Measurements from ENCODE around the gene DYNC2I2.

Gene DYNC2I2

GRCh38 chr9:128636556-128637530 lies 19.8 kb downstream of the DYNC2I2 start:
- Mint-ChIP-seq H3K27ac (peak overlapping the region in 1 of 2 donors; percentile 46), H3K4me1 (ENCODE audit: low read depth in 2 of 2) (no peaks in the 10 kb centered on the region), H3K4me3 (no peak overlapping the region), H3K9me3 (no peaks in the 10 kb centered on the region), H3K27me3 (no peaks in the 10 kb centered on the region), H3K36me3 (ENCODE audit: insufficient read depth) (peaks cover 30% of the 10 kb centered on the region)
- ATAC-seq (replicated peaks) (no peak), DNase-seq (no peak)

GRCh38 chr9:128636024-128636390 lies 20.6 kb downstream of the DYNC2I2 start:
- ATAC-seq (replicated peaks) (no peak), DNase-seq (no peak)
- Mint-ChIP-seq H3K36me3 (ENCODE audit: insufficient read depth) (peaks cover 35% of the 10 kb centered on the region), H3K27me3 (no peaks in the 10 kb centered on the region), H3K4me3 (no peak overlapping the region), H3K4me1 (ENCODE audit: low read depth in 2 of 2) (no peaks in the 10 kb centered on the region), H3K27ac (peak overlapping the region in 1 of 2 donors; percentile 46), H3K9me3 (no peaks in the 10 kb centered on the region)

DNA sequence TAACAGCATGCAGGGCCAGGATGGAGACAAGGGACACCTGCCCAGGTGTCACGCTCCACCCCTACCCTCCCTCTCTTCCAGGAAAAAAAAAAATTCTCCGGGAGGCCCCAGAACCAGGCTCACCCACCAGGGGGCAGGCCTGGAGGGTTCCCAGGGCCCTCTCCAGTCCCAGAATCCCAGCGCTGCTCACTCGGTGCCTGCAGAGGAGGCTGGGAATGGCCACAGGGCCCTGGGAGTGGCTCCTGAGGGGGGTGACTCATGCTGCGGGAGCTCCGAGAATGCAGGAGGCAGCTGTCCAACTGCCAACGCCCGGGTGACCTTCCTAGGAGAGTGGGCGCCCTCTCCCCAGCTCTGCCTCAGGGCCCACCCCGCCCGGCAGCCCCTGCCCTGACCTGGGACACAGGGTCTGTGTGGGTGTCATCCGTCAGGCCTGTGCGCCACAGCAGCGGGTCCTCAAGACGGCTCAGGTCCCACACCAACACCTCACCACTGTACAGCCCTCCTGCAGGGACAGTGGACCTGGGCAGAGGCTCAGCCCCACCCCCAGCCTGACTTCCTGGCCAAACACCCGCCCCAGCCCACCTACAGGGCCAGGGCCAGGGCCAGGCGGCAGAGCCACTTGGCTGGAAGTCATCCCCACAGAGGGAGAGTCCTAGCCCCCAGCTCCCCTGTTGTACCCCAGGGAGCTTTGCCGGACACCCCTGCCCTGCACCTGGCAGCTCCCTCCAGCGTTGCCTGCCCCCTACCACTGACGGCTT lies 21.2 kb downstream of the DYNC2I2 start:
- H3K4me3 Mint-ChIP-seq, result no peak overlapping the region
- no peaks in the 10 kb centered on the region for H3K4me1 Mint-ChIP-seq (ENCODE audit: low read depth in 2 of 2)
- no peaks in the 10 kb centered on the region for H3K27me3 Mint-ChIP-seq
- H3K9me3 Mint-ChIP-seq, result no peaks in the 10 kb centered on the region
- no peak for ATAC-seq (replicated peaks)
- peaks cover 41% of the 10 kb centered on the region for H3K36me3 Mint-ChIP-seq (ENCODE audit: insufficient read depth)
- no peak for DNase-seq
- peak overlapping the region in 1 of 2 donors; percentile 46 for H3K27ac Mint-ChIP-seq

- peaks cover 47% of the 10 kb centered on the region for H3K36me3 Mint-ChIP-seq (ENCODE audit: insufficient read depth)
- DNase-seq, result no peak
- no peaks in the 10 kb centered on the region for H3K27me3 Mint-ChIP-seq
- no peaks in the 10 kb centered on the region for H3K4me1 Mint-ChIP-seq (ENCODE audit: low read depth in 2 of 2)
- H3K9me3 Mint-ChIP-seq, result no peaks in the 10 kb centered on the region
- no peak for ATAC-seq (replicated peaks)
- H3K4me3 Mint-ChIP-seq, result no peak overlapping the region
- peak overlapping the region in 1 of 2 donors; percentile 49 for H3K27ac Mint-ChIP-seq
Measured at GRCh38 chr9:128634651-128635262, 21.9 kb downstream of the DYNC2I2 start.

DNA sequence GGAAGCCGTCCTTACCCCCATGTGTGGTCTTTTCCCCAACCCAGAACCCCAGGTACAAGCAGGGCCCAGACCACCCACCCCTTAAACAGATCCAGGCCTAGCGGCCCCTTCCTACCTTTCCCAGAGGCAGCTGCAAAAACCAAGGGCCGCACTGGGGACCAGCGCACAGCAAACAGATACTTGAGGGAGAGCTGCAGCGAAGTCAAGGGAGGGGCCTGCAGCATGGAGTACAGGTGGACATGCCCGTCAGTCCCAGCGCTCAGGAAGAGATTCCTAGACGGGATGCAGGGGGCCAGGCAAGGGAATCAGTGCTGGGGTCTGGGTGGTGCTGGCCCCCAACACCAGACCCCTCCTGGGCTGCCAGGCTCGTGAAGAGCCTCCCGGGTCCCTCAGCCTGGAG lies 22.5 kb downstream of the DYNC2I2 start:
- ATAC-seq (replicated peaks) (no peak), DNase-seq (no peak)
- Mint-ChIP-seq H3K27me3 (no peaks in the 10 kb centered on the region), H3K9me3 (no peaks in the 10 kb centered on the region), H3K4me3 (no peak overlapping the region), H3K27ac (peak overlapping the region in 1 of 2 donors; percentile 49), H3K36me3 (ENCODE audit: insufficient read depth) (peaks cover 47% of the 10 kb centered on the region), H3K4me1 (ENCODE audit: low read depth in 2 of 2) (no peaks in the 10 kb centered on the region)

DNA sequence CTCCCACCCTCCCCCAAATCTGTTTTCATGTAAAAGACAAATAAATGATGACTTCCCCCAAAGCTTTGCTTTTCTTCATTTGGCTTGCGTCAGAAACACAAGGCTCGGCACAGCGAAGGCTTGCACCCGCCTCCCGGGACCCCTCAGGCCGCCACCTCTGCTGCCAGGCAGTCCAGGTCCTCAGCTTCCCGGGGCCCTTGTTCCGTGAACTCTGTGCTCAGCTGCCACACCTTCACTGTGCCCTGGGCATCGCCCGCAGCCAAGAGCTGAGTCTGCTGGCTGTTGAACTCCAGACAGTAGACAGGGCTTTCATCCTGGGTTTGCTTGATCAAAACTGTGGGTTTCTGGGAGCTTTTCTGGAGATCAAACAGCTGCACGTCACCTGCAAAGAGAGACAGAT lies 23.0 kb downstream of the DYNC2I2 start:
- ATAC-seq (replicated peaks), result no peak
- Mint-ChIP-seq H3K27ac (peak overlapping the region; percentile 49 to 75), H3K36me3 (ENCODE audit: insufficient read depth) (peaks cover 48% of the 10 kb centered on the region), H3K9me3 (no peaks in the 10 kb centered on the region), H3K4me1 (ENCODE audit: low read depth in 2 of 2) (no peaks in the 10 kb centered on the region), H3K4me3 (no peak overlapping the region), H3K27me3 (no peaks in the 10 kb centered on the region)
- no peak for DNase-seq

- no peak for DNase-seq
- H3K9me3 Mint-ChIP-seq, result no peaks in the 10 kb centered on the region
- no peaks in the 10 kb centered on the region for H3K27me3 Mint-ChIP-seq
- H3K4me3 Mint-ChIP-seq, result no peak overlapping the region
- H3K4me1 Mint-ChIP-seq (ENCODE audit: low read depth in 2 of 2), result no peaks in the 10 kb centered on the region
- H3K27ac Mint-ChIP-seq, result peak overlapping the region in 1 of 2 donors; percentile 75
- ATAC-seq (replicated peaks), result no peak
- peaks cover 54% of the 10 kb centered on the region for H3K36me3 Mint-ChIP-seq (ENCODE audit: insufficient read depth)
Measured at GRCh38 chr9:128633057-128633456, 23.6 kb downstream of the DYNC2I2 start.

DNA sequence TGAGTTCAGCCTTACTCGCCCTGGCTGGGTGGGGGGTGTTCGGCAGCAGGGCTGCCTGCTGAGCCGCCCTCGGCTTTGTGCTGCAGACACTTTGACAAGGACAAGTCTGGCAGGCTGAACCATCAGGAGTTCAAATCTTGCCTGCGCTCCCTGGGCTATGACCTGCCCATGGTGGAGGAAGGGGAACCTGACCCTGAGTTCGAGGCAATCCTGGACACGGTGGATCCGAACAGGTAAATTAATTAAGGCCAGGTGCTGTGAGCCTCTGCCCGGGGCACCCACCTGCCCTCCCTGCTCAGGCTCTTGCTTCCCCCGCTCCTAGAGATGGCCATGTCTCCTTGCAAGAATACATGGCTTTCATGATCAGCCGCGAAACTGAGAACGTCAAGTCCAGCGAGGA lies 24.2 kb downstream of the DYNC2I2 start:
- ATAC-seq (replicated peaks), result no peak
- DNase-seq, result no peak
- no peaks in the 10 kb centered on the region for H3K9me3 Mint-ChIP-seq
- no peak overlapping the region for H3K4me3 Mint-ChIP-seq
- H3K4me1 Mint-ChIP-seq (ENCODE audit: low read depth in 2 of 2), result no peaks in the 10 kb centered on the region
- peaks cover 60% of the 10 kb centered on the region for H3K36me3 Mint-ChIP-seq (ENCODE audit: insufficient read depth)
- peak overlapping the region in 1 of 2 donors; percentile 59 for H3K27ac Mint-ChIP-seq
- no peaks in the 10 kb centered on the region for H3K27me3 Mint-ChIP-seq

DNA sequence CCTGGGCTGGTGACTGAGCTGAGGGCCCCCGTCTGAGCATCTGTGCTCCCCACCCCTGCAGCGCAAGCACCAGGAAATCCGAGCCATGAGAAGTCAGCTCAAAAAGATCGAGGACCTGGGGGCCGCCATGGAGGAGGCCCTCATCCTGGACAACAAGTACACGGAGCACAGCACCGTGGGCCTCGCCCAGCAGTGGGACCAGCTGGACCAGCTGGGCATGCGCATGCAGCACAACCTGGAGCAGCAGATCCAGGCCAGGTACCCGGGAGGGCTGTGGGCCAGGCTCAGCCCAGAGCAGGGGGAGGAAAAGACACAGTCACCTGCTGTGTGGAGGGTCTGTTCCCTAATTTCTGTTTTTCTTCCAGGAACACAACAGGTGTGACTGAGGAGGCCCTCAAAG lies 24.6 kb downstream of the DYNC2I2 start:
- ATAC-seq (replicated peaks) (no peak), DNase-seq (no peak)
- Mint-ChIP-seq H3K36me3 (ENCODE audit: insufficient read depth) (peaks cover 63% of the 10 kb centered on the region), H3K4me1 (ENCODE audit: low read depth in 2 of 2) (no peaks in the 10 kb centered on the region), H3K27me3 (no peaks in the 10 kb centered on the region), H3K9me3 (no peaks in the 10 kb centered on the region), H3K27ac (peak overlapping the region in 1 of 2 donors; percentile 59), H3K4me3 (no peak overlapping the region)

- DNase-seq, result no peak
- Mint-ChIP-seq H3K9me3 (no peaks in the 10 kb centered on the region), H3K27ac (peak overlapping the region in 1 of 2 donors; percentile 59), H3K27me3 (no peaks in the 10 kb centered on the region), H3K36me3 (ENCODE audit: insufficient read depth) (peaks cover 67% of the 10 kb centered on the region), H3K4me3 (no peak overlapping the region), H3K4me1 (ENCODE audit: low read depth in 2 of 2) (no peaks in the 10 kb centered on the region)
- no peak for ATAC-seq (replicated peaks)
Measured at GRCh38 chr9:128631636-128632035, 25.0 kb downstream of the DYNC2I2 start.

GRCh38 chr9:128629852-128630545 lies 26.6 kb downstream of the DYNC2I2 start:
- peak overlapping the region in 1 of 2 donors; percentile 30 for H3K27ac Mint-ChIP-seq
- no peak overlapping the region for H3K4me3 Mint-ChIP-seq
- H3K9me3 Mint-ChIP-seq, result no peaks in the 10 kb centered on the region
- no peak for DNase-seq
- H3K27me3 Mint-ChIP-seq, result no peaks in the 10 kb centered on the region
- ATAC-seq (replicated peaks), result no peak
- H3K4me1 Mint-ChIP-seq (ENCODE audit: low read depth in 2 of 2), result peaks cover 0 to 2% of the 10 kb centered on the region in 2 donors
- H3K36me3 Mint-ChIP-seq (ENCODE audit: insufficient read depth), result peaks cover 82% of the 10 kb centered on the region

DNA sequence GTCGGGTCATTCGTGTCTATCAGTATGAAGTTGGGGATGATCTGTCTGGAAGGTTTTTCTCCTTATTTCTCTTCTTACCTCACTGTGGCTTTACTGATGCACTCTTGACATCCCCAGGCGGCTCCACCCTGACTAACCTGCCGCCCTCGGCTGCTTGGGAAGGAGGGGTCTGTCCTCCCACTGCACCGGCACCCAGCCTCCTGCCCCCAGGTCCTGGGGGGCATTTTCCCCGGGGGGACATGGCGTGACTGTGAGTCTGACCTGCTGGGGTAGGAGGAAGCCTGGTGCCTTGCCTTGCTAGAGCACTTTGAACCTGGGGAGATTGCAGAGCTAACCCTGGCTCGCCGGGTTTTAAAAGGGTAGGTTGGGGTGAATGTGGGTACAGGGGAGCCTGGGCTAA lies 27.5 kb downstream of the DYNC2I2 start:
- Mint-ChIP-seq H3K9me3 (no peaks in the 10 kb centered on the region), H3K4me3 (no peak overlapping the region), H3K36me3 (ENCODE audit: insufficient read depth) (peaks cover 82% of the 10 kb centered on the region), H3K4me1 (ENCODE audit: low read depth in 2 of 2) (peaks cover 0 to 2% of the 10 kb centered on the region in 2 donors), H3K27me3 (no peaks in the 10 kb centered on the region), H3K27ac (peak overlapping the region in 1 of 2 donors; percentile 73)
- no peak for ATAC-seq (replicated peaks)
- no peak for DNase-seq

DNA sequence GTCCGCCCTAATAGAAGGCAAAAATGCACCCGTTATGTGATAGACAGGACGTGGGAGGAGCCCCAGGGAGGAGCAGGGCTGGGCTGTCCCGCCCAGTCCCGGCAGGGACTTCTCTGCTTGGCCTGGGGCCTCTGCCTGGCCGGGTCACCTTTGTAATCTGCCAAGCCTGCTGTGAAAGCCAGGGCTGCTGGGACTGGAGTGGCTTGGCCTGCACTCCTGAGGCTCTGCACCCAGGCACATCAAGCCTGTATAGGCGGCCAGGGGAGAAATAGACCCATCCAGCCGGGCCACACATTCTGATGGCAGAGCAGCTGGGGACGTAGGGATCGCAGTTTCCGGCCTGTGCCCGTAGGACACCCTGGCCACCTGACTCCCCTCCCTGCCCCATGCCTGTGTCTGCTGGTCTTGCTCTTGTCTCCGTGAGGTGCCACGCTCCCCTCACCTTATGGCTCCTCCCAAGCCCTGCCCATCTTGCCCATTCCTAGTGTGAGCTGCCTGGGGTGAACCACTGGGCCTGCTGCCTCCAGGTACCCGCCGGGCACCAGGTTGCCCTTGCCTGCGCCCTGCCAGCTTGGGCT lies 28.1 kb downstream of the DYNC2I2 start:
- peak overlapping the region in 1 of 2 donors; percentile 73 for H3K27ac Mint-ChIP-seq
- ATAC-seq (replicated peaks), result no peak
- H3K4me3 Mint-ChIP-seq, result no peak overlapping the region
- H3K9me3 Mint-ChIP-seq, result no peaks in the 10 kb centered on the region
- H3K27me3 Mint-ChIP-seq, result no peaks in the 10 kb centered on the region
- H3K4me1 Mint-ChIP-seq (ENCODE audit: low read depth in 2 of 2), result peaks cover 0 to 2% of the 10 kb centered on the region in 2 donors
- H3K36me3 Mint-ChIP-seq (ENCODE audit: insufficient read depth), result peaks cover 84% of the 10 kb centered on the region
- no peak for DNase-seq

Measured in effector memory CD8-positive, alpha-beta T cell (primary cell).